Skeletal muscle tissue (tissue), 4 donors: Measurements from ENCODE around the gene OR6B2. TPM values are rescaled to one million over a fixed set of nuclear protein-coding genes. Genes with fewer than 3 reads are reported as not detected.

ENCODE experiments used
- H3K27ac ChIP-seq: one replicate; pipeline ENCODE4 v1.7.0; 2013; ENCODE audit warnings: mild to moderate bottlenecking, low read depth, low read length, inconsistent platforms
- H3K27me3 ChIP-seq, 3 donors: one replicate each; pipeline ENCODE4 v1.7.0; 2013; ENCODE audit warnings: low read length in 3 of 3; ENCODE audit not compliant: control insufficient read depth in 3 of 3, insufficient read depth in 3 of 3
- H3K36me3 ChIP-seq, 3 donors: one replicate each; pipeline ENCODE4 v1.7.0; 2013; ENCODE audit warnings: low read length in 3 of 3; ENCODE audit not compliant: control insufficient read depth in 3 of 3, insufficient read depth in 3 of 3
- H3K4me1 ChIP-seq, 3 donors: one replicate each; pipeline ENCODE4 v1.7.0; 2013; ENCODE audit warnings: low read length in 3 of 3, mild to moderate bottlenecking in 3 of 3; ENCODE audit not compliant: control insufficient read depth in 3 of 3, insufficient read depth in 3 of 3
- H3K4me3 ChIP-seq, 3 donors: one replicate each; pipeline ENCODE4 v1.7.0; 2013; ENCODE audit warnings: low read length in 3 of 3
- H3K9ac ChIP-seq, 3 donors: one replicate each; pipeline ENCODE4 v1.7.0; 2013; ENCODE audit warnings: low read length in 3 of 3, mild to moderate bottlenecking in 3 of 3, moderate library complexity in 2 of 3, low read depth in 1 of 3
- H3K9me3 ChIP-seq, 3 donors: one replicate each; pipeline ENCODE4 v1.7.0; 2013; ENCODE audit warnings: low read length in 3 of 3; ENCODE audit not compliant: control insufficient read depth in 3 of 3
- total RNA-seq: library from RNA; depleted of rRNA; stranded (reverse); fragments of >200 nt; gene quantifications from one replicate; pipeline ENCODE4 v1.2.3, GENCODE V29; 2014
- donor health status: Osteomylitis.

OR6B2 gene
- total RNA-seq, 1 donor from 2014 or later, result not detected

DNA sequence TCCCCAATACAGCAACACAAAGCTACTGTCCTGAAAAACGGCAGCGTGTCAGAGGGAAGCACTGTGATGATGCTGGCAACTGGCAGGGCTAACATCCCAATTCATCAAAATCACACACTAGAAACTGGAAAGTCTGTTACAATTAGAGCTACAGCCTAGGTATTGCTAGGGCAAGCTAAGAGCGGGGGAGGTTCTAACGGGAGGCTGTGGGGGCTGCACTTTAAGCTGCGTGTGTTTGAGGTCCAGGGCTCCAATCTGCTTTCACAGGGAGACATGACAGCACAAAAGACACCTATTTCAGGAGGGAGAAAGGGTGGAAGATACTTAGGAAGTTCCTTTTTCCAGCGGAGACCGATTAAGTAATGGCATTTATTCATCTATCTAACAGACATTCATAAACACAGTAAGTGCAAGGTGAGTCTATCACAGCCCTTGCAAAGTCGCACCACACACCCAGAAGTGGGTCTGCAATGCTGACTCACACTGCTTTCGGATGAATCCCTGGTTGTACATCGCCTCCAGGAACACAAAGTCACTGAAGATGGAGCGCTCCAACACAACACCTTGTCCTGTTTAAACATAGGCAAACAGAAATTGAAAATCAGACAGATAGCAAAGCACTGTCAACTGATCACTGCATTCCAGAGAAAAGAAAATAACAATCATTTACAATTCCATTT is 12.0 kb downstream of the OR6B2 start:
- no peak overlapping the region for H3K27ac ChIP-seq
- no peaks in the 10 kb centered on the region for H3K9me3 ChIP-seq
- no peak overlapping the region for H3K9ac ChIP-seq
- peaks cover 66 to 73% (median 67%) of the 10 kb centered on the region in 3 donors for H3K36me3 ChIP-seq
- H3K27me3 ChIP-seq, result no peaks in the 10 kb centered on the region
- no peak overlapping the region for H3K4me3 ChIP-seq
- H3K4me1 ChIP-seq, result peaks cover 4 to 10% (median 6%) of the 10 kb centered on the region in 3 donors

DNA sequence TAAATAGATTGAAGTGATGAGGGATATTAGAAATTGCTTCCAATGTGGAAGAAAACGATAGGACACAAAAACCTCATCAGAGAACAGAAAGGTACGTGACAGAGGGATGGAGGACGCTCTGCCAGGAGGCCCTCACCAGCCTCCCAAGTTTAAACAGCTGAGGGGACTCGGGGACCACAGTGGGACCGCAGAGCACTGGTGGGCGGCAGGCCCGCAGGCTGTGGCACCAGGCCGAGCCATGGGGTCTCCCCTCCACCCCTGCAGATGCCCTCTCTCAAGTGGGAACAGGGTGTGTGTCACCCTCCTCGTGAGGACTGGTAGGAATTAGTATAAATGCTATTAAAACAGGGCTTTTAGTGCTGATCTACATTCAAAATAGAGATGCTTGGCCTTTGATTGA is 15.9 kb downstream of the OR6B2 start:
- H3K4me1 ChIP-seq, result no peaks in the 10 kb centered on the region
- H3K27ac ChIP-seq, result no peak overlapping the region
- no peaks in the 10 kb centered on the region for H3K27me3 ChIP-seq
- H3K9ac ChIP-seq, result no peak overlapping the region
- peaks cover 59 to 85% (median 77%) of the 10 kb centered on the region in 3 donors for H3K36me3 ChIP-seq
- no peak overlapping the region for H3K4me3 ChIP-seq
- H3K9me3 ChIP-seq, result no peaks in the 10 kb centered on the region

DNA sequence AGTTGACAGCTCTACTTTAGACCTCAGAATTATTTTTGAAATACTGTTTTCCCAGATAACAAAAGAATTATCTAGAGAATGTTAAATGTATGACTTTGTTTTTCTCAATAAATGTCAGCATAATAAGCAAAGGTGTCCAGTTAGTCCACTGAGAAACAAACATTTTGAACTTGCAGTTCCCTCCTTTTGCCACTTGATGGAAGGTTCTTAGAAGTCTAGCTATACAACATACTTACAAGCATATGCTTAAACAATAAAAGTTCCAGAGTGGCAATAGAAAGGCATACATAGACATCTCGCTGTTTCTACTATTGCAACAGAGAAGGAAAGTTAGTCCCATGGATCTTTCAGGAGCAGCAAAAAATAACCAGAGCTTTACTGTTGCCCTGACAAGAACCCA is 16.9 kb downstream of the OR6B2 start:
- no peaks in the 10 kb centered on the region for H3K27me3 ChIP-seq
- H3K9me3 ChIP-seq, result no peaks in the 10 kb centered on the region
- H3K36me3 ChIP-seq, result peaks cover 61 to 85% (median 81%) of the 10 kb centered on the region in 3 donors

DNA sequence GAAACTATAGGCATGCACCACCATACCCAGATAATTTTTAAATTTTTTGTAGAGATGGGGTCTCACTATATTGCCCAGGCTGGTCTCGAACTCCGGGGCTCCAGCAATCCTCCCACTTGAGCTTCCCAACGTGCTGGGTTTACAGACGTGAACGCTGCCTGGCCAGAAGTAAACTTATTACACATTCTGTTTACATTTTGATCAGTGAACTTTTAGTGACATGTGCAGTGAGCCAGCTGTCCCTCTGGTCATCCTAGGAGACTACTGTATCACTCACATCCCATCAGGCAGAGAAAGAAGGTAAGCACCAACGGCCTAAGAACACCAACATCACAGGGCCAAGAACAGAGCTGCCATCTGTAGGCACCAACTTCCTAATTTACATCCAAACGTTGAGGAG is 27.2 kb downstream of the OR6B2 start:
- H3K9ac ChIP-seq, result no peak overlapping the region
- H3K4me1 ChIP-seq, result peaks cover 0 to 5% (median 4%) of the 10 kb centered on the region in 3 donors
- H3K27me3 ChIP-seq, result no peaks in the 10 kb centered on the region
- H3K36me3 ChIP-seq, result peaks cover 69 to 83% (median 78%) of the 10 kb centered on the region in 3 donors
- H3K27ac ChIP-seq, result no peak overlapping the region
- no peak overlapping the region for H3K4me3 ChIP-seq
- no peaks in the 10 kb centered on the region for H3K9me3 ChIP-seq

More for the DNA sequence above, 16.9 kb downstream of the OR6B2 start:
- H3K4me3 ChIP-seq, result no peak overlapping the region
- no peak overlapping the region for H3K27ac ChIP-seq
- H3K4me1 ChIP-seq, result no peaks in the 10 kb centered on the region
- no peak overlapping the region for H3K9ac ChIP-seq

DNA sequence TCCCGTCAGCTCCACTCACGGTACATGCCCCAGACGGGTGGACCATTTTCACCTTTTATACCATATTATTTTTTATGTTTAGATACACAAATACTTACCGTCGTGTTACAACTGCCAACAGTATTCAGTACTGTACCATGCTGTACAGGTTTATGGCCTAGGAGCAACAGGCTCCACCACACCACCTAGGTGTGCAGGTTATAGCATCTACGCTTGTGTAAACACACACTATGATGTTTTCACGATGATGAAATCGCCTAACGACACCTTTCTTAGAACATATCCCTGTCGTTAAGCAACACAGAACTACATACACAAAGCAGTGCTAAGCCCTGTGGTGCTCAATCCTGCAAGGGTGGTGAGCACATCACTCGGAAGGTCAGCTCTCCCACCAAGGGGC is 29.6 kb downstream of the OR6B2 start:
- no peaks in the 10 kb centered on the region for H3K9me3 ChIP-seq
- H3K27ac ChIP-seq, result no peak overlapping the region
- no peak overlapping the region for H3K9ac ChIP-seq
- H3K4me3 ChIP-seq, result no peak overlapping the region
- H3K4me1 ChIP-seq, result peaks cover 0 to 5% (median 4%) of the 10 kb centered on the region in 3 donors
- H3K27me3 ChIP-seq, result no peaks in the 10 kb centered on the region
- peaks cover 57 to 66% (median 60%) of the 10 kb centered on the region in 3 donors for H3K36me3 ChIP-seq

DNA sequence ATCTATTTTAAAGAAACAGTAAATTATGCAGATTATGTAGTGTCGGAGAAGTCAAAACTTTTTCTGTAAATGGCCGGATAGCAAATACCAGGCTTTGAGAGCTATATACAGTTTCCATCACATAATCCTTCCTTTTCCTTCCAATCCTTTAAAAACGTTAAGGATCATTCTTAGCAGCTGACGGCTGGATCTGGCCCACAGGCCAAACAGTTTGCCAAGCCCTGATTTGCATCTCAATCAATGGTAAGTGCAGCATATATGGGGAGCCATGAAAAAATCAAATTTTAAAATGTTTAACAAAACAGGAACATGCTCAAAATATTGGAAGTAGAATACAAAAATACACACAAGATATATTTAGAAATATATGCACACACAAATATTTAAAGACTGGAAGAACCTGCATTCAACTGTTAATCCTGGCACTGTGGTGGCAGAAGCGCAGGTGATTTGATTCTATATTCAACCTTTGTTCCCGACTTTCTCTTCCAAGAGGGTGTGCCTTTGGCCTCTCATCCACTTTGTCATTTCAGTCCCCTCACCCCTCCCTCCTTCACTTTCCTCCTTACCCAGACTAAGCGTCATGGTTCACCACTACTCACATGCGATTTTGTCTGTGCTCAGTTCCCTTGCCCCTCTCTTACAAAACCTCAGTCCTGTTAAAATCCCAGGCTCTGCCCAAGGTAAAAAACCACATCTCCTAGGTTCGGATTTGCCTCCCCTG is 32.4 kb downstream of the OR6B2 start:
- Histone ChIP-seq H3K36me3 (peaks cover 34 to 46% (median 35%) of the 10 kb centered on the region in 3 donors), H3K9me3 (no peaks in the 10 kb centered on the region), H3K4me1 (peaks cover 0 to 8% (median 4%) of the 10 kb centered on the region in 3 donors), H3K9ac (peak overlapping the region in 1 of 3 donors; percentile 25), H3K27ac (peak overlapping the region; percentile 17), H3K4me3 (no peak overlapping the region), H3K27me3 (no peaks in the 10 kb centered on the region)

DNA sequence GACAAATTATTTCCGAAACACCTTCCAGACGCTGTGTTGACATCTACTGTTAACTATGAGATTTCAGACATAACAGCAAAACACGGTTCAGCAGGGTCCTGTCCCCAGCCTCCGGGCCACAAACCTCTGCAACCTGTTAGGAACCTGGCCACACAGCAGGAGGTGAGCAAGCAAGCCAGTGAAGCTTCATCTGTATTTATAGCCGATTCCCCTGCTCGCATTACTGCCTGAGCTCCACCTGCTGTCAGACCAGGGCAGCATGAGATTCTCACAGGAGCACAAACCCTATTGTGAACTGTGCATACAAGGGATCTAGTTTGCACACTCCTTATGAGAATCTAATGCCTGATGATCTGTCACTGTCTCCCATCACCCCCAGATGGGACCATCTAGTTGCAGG is 36.1 kb downstream of the OR6B2 start:
- Histone ChIP-seq H3K27me3 (no peaks in the 10 kb centered on the region), H3K9me3 (no peaks in the 10 kb centered on the region), H3K9ac (peak overlapping the region in 1 of 3 donors; percentile 26), H3K27ac (no peak overlapping the region), H3K36me3 (peaks cover 21 to 40% (median 25%) of the 10 kb centered on the region in 3 donors), H3K4me1 (peaks cover 0 to 8% (median 4%) of the 10 kb centered on the region in 3 donors), H3K4me3 (no peak overlapping the region)

DNA sequence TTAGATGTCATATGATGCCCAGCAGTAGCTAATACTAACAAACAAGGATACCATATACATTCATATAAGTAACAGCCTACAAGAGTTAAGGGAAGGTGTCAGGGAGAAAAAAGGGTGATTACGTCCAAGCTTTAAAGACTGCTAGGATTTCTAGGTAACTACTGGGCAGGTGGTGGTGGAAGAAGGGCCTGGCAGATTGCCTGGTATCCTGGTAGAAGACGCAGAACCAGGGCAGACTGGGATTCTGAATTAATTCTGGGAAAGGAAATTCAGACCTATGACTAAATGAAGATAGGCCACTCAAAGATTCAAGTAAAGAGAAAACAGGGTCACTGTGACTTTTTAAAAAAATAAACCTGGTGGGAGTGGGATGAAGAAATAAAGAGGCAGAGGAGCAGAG is 36.9 kb downstream of the OR6B2 start:
- Histone ChIP-seq H3K9ac (no peak overlapping the region), H3K27me3 (no peaks in the 10 kb centered on the region), H3K27ac (no peak overlapping the region), H3K4me1 (peaks cover 0 to 6% (median 3%) of the 10 kb centered on the region in 3 donors), H3K9me3 (no peaks in the 10 kb centered on the region), H3K36me3 (peaks cover 23 to 41% (median 27%) of the 10 kb centered on the region in 3 donors), H3K4me3 (no peak overlapping the region)

DNA sequence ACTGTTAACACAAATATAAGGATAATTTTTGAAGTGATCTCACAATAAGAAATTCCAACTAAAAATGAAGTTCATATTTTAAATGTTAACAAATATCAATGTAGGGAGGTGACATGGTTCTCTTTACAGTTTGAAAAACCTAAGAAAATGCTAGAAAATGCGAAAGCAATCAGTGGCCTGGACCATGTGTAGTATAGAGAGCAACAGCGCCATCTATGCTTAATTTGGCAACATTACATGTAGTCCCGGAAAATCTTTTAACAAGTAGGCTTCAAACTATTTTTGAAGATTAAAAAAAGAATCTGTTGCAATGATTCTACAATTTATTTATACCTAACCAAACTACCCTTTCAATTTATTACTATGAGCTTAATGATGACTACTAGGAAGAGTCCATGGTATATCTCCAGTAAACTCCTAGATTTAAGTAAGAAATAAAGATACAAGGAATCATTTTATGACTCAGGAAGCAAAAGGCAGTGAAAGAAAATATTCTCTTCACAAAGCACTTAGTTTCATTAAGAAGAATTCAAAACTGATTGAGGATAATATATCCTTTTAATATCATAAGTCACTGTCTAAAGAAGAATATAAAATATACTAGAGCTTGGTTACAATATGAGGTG is 38.4 kb downstream of the OR6B2 start:
- H3K27me3 ChIP-seq, result no peaks in the 10 kb centered on the region
- H3K27ac ChIP-seq, result no peak overlapping the region
- H3K9me3 ChIP-seq, result no peaks in the 10 kb centered on the region
- peaks cover 0 to 2% (median 0%) of the 10 kb centered on the region in 3 donors for H3K4me1 ChIP-seq
- H3K36me3 ChIP-seq, result peaks cover 30 to 52% (median 31%) of the 10 kb centered on the region in 3 donors
- no peak overlapping the region for H3K4me3 ChIP-seq
- no peak overlapping the region for H3K9ac ChIP-seq

DNA sequence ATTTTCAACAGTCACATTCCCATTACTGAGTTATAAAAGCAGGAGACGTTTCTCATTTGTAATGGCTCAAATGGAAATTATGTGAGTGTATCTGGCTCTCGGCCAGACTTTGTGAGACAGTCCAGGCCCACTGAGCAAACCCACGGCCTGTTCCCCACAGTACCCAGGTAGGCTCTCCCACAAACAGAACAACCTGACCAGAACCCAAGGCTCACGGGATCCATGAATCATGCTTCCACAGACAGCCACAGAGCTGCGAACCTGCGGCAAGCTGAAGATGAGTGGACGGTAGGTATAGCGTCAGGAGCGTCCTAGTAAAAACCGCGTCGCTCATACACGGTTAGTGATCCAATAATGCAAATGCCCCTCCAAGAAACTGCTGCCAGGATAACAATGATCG is 39.3 kb downstream of the OR6B2 start:
- Histone ChIP-seq H3K9ac (no peak overlapping the region), H3K4me3 (no peak overlapping the region), H3K4me1 (peaks cover 0 to 2% (median 0%) of the 10 kb centered on the region in 3 donors), H3K27me3 (no peaks in the 10 kb centered on the region), H3K27ac (no peak overlapping the region), H3K9me3 (no peaks in the 10 kb centered on the region), H3K36me3 (peaks cover 33 to 59% (median 37%) of the 10 kb centered on the region in 3 donors)
